Pancreas (tissue), 10 donors: ENCODE results near the gene C12orf56. TPM values are rescaled to one million over a fixed set of nuclear protein-coding genes. Genes with fewer than 3 reads are reported as not detected.

ENCODE experiments used
- ATAC-seq, 4 donors: fragments of 200-7000 bp; cut with Tn5 transposase; one replicate each; pipeline versions ENCODE4 v1.8.0 to v1.9.1; 2020; ENCODE audit warnings: mild to moderate bottlenecking in 4 of 4, moderate library complexity in 4 of 4
- DNase-seq, 6 donors: peaks; one replicate each; pipeline ENCODE4 v3.0.0-alpha.2; 2020
- FAIRE-seq: peaks from 2 replicates; lab custom pipeline; 2012; peaks lifted over from hg19 to GRCh38; lab: Jason Lieb, UNC
- H3K27ac ChIP-seq, 4 donors: fragments of 200-600 bp; sonication (generic); 1 replicate in 3 of 4; 2 replicates in 1 of 4; pipeline versions ENCODE4 v1.5.0 to v1.8.0; 2020
- H3K27me3 ChIP-seq, 4 donors: fragments of 200-600 bp; one replicate each; pipeline ENCODE4 v1.8.0; 2021
- H3K36me3 ChIP-seq, 3 donors: fragments of 200-600 bp; sonication (generic) in 1 of 3; one replicate each; pipeline versions ENCODE4 v1.5.0 to v1.8.0; 2020 to 2021
- H3K4me1 ChIP-seq, 3 donors: fragments of 200-600 bp; one replicate each; pipeline ENCODE4 v1.8.0; 2021
- H3K4me3 ChIP-seq, 4 donors: fragments of 200-600 bp; sonication (generic) in 2 of 4; one replicate each; pipeline versions ENCODE4 v1.5.0 to v1.8.0; 2020 to 2021
- H3K9me3 ChIP-seq, 4 donors: fragments of 200-600 bp; one replicate each; pipeline ENCODE4 v1.8.0; 2021
- WGBS, 2 donors: extraction: QIAGEN DNeasy Blood & Tissue Kit; methylation state at CpG; one replicate each; pipeline ENCODE4 v1.1.7; 2013; 5-methylcytosine and 5-hydroxymethylcytosine counted together
- intact Hi-C, 3 donors: fragments of 100-400 bp; cut with DNase I; formaldehyde crosslinking; loops; one replicate each; pipeline versions ENCODE4 v1.11.1 to v1.14.2; 2022
- polyA plus RNA-seq, 2 donors: library from polyadenylated mRNA; stranded (reverse); fragments of 200-250 nt; gene quantifications; one replicate each; pipeline ENCODE4 v1.2.3, GENCODE V29; 2013
- total RNA-seq, 6 donors: library from RNA; stranded (reverse); fragmentation: NEBNext Ultra II Directional in 4 of 6; extraction: Animal tissue kit (Norgen Biotek cat#: 25700) in 4 of 6; gene quantifications; one replicate each; pipeline versions ENCODE4 v1.2.1 to v1.2.4, GENCODE V29; 2021 to 2023
- TF ChIP-seq, protein P1 (sequence below), 4 donors: fragments of 200-600 bp; sonication (generic) in 3 of 4; IDR thresholded peaks; one replicate each; pipeline versions ENCODE4 v1.5.0 to v1.8.0; 2021; ENCODE audit warnings: antibody characterized with exemption in 4 of 4
- donor health status: healthy with polysubstance abuse.
- donor health status: DM: no; HTN: no; CAD: no; lungs with moderate emphysema.
- donor health status: DM: no; HTN: no; CAD: no.
- donor health status: control.
- donor health status: control.
- donor health status: Bipolar disorder and iron deficiency.
- donor health status: DM: yes; HTN: yes; CAD: no.
- donor health status: DM: no; HTN: no; CAD: no.
- donor health status: DM: no; HTN: no; CAD: no.
- donor health status: DM: yes; HTN: yes; CAD: no.

Gene C12orf56
- total and polyA plus RNA-seq, 8 donors: 0.19 TPM; not detected in 7

DNA sequence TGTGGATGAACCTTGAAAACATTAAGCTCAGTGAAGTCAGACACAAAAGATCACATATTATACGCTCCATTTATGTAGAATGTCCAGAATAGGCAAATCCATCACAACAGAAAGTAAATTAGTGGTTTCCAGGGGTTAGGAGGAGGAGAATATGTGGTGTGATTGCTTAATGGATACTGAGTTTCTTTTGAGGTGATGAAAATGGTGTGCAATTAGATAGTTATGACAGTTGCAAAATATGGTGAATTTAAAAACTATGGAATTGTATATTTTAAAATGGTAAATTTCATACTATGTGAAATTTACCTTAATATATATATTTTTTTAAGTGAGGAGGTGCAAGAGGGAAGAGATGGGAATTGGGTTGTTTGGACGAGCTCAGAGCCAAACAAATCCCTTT, 122.1 kb downstream of the C12orf56 start:
- no peaks in the 10 kb centered on the region for H3K9me3 ChIP-seq
- H3K36me3 ChIP-seq: no peaks in the 10 kb centered on the region
- TF ChIP-seq, protein P1, sequence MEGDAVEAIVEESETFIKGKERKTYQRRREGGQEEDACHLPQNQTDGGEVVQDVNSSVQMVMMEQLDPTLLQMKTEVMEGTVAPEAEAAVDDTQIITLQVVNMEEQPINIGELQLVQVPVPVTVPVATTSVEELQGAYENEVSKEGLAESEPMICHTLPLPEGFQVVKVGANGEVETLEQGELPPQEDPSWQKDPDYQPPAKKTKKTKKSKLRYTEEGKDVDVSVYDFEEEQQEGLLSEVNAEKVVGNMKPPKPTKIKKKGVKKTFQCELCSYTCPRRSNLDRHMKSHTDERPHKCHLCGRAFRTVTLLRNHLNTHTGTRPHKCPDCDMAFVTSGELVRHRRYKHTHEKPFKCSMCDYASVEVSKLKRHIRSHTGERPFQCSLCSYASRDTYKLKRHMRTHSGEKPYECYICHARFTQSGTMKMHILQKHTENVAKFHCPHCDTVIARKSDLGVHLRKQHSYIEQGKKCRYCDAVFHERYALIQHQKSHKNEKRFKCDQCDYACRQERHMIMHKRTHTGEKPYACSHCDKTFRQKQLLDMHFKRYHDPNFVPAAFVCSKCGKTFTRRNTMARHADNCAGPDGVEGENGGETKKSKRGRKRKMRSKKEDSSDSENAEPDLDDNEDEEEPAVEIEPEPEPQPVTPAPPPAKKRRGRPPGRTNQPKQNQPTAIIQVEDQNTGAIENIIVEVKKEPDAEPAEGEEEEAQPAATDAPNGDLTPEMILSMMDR (IDR thresholded peaks at IDR 0.05): no peak
- intact Hi-C loops: no loop called here
- no peak overlapping the region for H3K27ac ChIP-seq
- H3K4me1 ChIP-seq: no peaks in the 10 kb centered on the region
- no peak overlapping the region for H3K4me3 ChIP-seq
- DNase-seq (no peak), ATAC-seq (no peak), FAIRE-seq (no peak)
- H3K27me3 ChIP-seq: no peaks in the 10 kb centered on the region
- 1 to 52% methylated on average over 2 of the region's 2 CpGs for WGBS, 2 donors

- H3K27me3 ChIP-seq: no peaks in the 10 kb centered on the region
- no peak overlapping the region for H3K27ac ChIP-seq
- ATAC-seq (no peak), FAIRE-seq (no peak), DNase-seq (no peak)
- H3K9me3 ChIP-seq: no peaks in the 10 kb centered on the region
- no peaks in the 10 kb centered on the region for H3K36me3 ChIP-seq
- TF ChIP-seq, protein P1 (IDR thresholded peaks at IDR 0.05): no peak
- intact Hi-C loops: no loop called here
- H3K4me3 ChIP-seq: no peak overlapping the region
- 69 to 86% methylated on average over 2 of the region's 2 CpGs for WGBS, 2 donors
- no peaks in the 10 kb centered on the region for H3K4me1 ChIP-seq
These were observed 124.7 kb downstream of the C12orf56 start for GRCh38 chr12:64265839-64266238.

- H3K9me3 ChIP-seq: no peaks in the 10 kb centered on the region
- no peaks in the 10 kb centered on the region for H3K4me1 ChIP-seq
- ATAC-seq: no peak
- no peak for FAIRE-seq
- no peak overlapping the region for H3K4me3 ChIP-seq
- DNase-seq: no peak
- no peaks in the 10 kb centered on the region for H3K36me3 ChIP-seq
- no peak overlapping the region for H3K27ac ChIP-seq
- no peaks in the 10 kb centered on the region for H3K27me3 ChIP-seq
- WGBS, 2 donors: 79 to 90% methylated on average over 5 of the region's 5 CpGs
- intact Hi-C loops: no loop called here
- TF ChIP-seq, protein P1 (IDR thresholded peaks at IDR 0.05): no peak
These were observed 128.7 kb downstream of the C12orf56 start for GRCh38 chr12:64261813-64262212.

DNA sequence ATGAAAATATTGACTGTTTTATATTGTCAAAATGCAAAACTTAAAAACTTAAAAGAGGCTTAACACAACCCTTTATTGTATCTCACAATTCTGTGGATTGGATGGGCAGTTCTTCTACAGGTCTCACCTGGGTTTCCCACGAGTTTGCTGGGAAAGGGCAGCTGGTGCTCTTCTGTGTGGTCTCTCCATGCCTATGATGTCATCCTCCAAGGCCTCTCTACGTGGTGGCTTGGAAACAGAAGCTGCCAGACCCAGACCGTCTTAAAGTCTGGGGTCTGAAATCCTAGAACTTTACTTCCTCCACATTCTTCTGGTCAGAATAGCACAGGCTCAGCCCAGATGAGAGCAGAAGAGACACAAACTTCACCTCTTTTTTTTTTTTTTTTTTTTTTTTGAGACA, 132.0 kb downstream of the C12orf56 start:
- Histone ChIP-seq H3K4me3 (no peak overlapping the region), H3K9me3 (no peaks in the 10 kb centered on the region), H3K36me3 (no peaks in the 10 kb centered on the region), H3K4me1 (no peaks in the 10 kb centered on the region), H3K27ac (no peak overlapping the region), H3K27me3 (no peaks in the 10 kb centered on the region)
- intact Hi-C loops: loop anchor here in 2 of 3 donors (5.0 kb wide), 1 partner anchor 431 kb away; no protein-coding TSS in a partner anchor
- DNase-seq (no peak), ATAC-seq (no peak), FAIRE-seq (no peak)
- TF ChIP-seq, protein P1 (IDR thresholded peaks at IDR 0.05): no peak
- 33 to 36% methylated on average over 3 of the region's 3 CpGs for WGBS, 2 donors

DNA sequence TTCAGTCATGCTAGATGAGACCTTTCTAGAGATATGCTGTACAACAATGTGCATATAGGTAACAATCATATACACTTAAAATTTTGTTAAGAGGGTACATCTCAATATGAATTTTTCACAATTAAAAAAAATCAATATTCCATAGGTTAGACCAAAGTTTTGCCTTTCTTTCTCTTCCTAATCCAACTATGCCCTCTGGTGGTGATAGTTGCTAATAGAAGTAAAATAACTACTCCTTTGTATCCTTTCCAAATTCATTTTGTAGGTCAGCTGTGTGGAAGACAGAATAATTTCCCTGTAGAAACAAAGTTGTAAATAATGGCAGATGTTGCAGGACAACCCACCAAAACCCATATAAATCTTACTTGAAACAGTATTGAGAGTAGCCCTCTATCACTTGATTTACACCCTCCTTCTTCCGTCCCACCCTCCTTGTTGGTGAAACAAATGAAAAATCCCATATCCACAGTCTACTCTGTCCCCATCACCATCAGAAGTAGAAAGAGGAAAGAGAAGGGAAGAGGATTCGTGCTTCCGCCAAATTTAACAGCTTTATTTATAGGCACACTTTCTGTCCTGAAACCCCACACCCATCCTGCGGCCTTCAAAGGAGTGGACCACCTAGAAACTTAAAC, 134.3 kb downstream of the C12orf56 start:
- H3K9me3 ChIP-seq: no peaks in the 10 kb centered on the region
- FAIRE-seq: peak; percentile 89
- H3K27ac ChIP-seq: no peak overlapping the region
- ATAC-seq: peak in 3 of 4 donors; percentile 71 to 81 (median 72)
- no peaks in the 10 kb centered on the region for H3K27me3 ChIP-seq
- WGBS, 2 donors: 53 to 64% methylated on average over 4 of the region's 4 CpGs
- H3K4me3 ChIP-seq: no peak overlapping the region
- intact Hi-C loops: loop anchor here in 2 of 3 donors (5.0 kb wide), 1 partner anchor 429 kb away; no protein-coding TSS in a partner anchor
- no peaks in the 10 kb centered on the region for H3K36me3 ChIP-seq
- no peak for DNase-seq
- no peaks in the 10 kb centered on the region for H3K4me1 ChIP-seq
- TF ChIP-seq, protein P1 (IDR thresholded peaks at IDR 0.05): peak; percentile 36 to 56 (median 46)
